GM18499 (cell line): ENCODE data around the gene PLIN5.

Experiments
- ATAC-seq: cut with Tn5 transposase; IDR thresholded peaks from one replicate; pipeline ENCODE4 v1.9.1; 2021; ENCODE audit warnings: moderate number of reproducible peaks; ENCODE audit not compliant: insufficient read depth, unreplicated experiment

PLIN5 gene

DNA sequence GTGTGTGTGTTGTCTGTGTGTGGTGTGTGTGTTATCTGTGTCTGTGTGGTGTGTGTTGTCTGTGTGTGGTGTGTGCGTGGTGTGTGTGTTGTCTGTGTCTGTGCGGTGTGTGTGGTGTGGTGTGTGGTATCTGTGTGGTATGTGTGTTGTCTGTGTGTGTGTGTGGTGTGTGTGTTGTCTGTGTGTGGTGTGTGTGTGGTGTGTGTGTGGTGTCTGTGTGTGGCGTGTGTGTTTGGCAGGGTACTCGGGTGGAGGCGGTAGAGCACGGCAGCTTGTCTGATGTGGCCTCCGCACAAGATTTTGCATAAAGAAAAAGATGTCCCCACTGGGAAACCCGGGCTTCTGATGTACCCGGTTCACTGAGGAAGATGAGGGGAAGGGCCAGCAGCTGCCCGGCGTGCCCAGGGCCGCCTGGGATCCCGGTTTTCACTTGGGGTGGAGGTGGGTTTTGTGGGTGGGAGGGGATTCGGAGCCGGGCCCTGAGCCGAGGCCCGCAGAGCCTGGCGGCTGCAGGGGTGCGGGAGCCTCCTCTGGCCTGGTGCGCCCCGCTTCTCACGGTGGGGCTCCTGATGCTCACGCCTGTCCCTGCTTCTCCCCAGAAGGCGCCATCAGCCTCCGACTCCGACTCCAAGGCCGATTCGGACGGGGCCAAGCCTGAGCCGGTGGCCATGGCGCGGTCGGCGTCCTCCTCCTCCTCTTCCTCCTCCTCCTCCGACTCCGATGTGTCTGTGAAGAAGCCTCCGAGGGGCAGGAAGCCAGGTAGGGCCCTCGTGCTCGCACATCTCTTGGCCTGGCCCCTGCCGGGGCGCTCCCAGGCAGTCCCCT lies 41.7 kb downstream of the PLIN5 start:
- no peak for ATAC-seq

GRCh38 chr19:4492337-4493103 lies 42.5 kb downstream of the PLIN5 start:
- no peak for ATAC-seq

DNA sequence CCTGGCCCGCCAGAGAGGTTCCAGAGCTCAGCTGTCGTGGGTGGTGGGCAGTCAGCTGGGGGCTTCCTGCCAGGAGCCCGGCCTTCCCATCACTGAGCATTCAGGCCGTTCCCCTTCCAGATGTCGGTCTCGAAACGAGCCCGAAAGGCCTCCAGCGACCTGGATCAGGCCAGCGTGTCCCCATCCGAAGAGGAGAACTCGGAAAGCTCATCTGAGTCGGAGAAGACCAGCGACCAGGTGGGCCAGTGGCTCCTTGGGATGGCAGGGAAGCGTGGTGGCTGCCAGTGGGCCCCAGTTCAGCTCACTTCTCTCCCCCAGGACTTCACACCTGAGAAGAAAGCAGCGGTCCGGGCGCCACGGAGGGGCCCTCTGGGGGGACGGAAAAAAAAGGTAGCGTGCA lies 43.6 kb downstream of the PLIN5 start:
- no peak for ATAC-seq

- no peak for ATAC-seq
These were observed 46.5 kb downstream of the PLIN5 start for GRCh38 chr19:4488496-4488895.

- no peak for ATAC-seq
These were observed 47.5 kb downstream of the PLIN5 start for GRCh38 chr19:4487572-4487971.

GRCh38 chr19:4483385-4483784 lies 51.6 kb downstream of the PLIN5 start:
- ATAC-seq = no peak

DNA sequence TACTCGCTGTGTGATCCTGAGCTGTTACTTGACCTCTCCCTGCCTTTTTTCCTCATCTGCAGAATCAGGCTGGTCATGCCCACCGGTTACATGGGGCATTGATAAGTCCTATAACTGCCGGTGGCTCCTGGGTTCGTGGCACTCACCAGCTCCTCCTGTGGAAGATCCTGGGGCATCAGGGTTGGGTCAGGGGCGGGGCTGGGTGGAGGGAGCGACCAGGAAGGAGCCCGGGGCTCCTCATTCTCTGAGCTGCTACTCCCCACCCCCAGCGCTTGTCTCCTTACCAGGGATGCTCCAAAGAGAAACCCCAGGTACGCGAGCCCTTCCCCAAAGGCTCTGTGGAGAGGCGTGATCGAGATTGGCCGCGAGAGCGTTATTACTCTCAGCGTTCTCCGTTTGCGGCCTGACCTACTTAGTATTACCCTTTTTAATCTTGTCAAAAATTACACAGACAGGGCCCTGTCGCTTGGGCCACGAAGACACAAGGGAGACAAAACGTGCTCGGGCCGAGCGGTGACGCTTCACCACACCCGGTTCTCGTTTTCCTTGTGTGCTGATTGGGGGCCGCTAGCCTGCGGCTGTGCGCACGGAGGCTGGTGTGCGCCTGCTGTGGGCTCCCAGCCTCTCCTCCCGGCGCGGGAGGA lies 52.2 kb downstream of the PLIN5 start:
- ATAC-seq = no peak

DNA sequence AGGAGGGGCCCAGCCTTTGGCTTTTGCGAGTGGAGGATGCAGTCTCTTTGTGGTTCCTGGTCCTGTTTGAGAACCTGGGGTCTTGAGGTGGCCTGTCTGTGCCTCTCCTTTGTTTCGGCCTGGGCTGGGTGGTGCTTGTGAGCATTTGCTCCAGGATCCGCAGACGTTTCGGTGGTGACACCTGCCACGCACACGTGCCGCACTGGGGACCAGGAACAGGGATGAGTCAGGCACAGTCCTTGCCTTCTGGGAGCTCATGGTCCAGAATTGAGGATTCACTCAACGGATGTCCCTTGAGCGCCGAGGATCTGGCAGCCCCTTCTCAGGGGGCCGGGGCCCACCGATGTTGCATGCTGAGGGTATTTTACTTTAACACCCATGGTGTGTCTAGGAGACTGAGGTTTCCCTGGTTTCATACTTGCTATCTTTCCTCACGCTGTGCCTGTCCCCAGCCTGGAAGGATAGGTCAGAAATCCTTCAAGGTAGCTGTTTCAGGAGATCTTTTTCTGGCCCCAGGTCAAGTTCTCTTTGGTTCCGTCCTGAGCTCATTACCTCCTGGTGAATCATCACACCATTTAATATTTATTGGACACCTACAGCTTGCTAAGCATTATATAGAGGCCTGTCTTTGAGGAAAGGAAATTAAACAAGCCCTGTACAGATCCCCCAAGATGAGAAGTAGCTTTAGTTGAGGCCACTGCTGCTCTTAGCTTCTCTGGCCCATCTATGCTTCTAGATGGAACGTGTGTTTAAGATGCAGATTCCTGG lies 57.8 kb downstream of the PLIN5 start:
- no peak for ATAC-seq

DNA sequence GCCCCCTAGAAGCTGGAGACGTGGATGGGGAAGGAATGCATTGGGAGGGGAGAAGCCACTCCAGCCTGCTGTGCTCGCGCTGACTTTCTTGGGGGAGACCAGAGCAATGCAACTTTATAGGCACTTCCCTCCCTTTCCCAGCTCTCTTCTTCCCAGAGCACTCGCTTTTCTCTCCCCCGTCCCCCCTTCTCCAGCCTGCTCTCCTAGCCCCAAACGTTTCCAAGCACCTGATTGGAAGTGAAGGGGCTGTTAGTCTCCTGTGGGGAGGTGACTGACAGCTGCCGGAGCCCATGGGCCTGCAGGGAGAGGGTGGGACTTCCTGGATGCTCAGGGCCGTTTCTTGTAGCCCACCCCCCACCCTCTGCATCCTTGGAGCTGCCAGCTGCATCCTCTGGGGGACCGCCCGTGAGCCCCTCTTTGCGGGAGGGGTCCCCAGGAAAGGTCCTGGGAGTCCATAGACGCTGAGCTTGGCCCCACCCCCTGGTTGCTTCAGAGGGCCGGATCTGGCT lies 60.5 kb downstream of the PLIN5 start:
- no peak for ATAC-seq

DNA sequence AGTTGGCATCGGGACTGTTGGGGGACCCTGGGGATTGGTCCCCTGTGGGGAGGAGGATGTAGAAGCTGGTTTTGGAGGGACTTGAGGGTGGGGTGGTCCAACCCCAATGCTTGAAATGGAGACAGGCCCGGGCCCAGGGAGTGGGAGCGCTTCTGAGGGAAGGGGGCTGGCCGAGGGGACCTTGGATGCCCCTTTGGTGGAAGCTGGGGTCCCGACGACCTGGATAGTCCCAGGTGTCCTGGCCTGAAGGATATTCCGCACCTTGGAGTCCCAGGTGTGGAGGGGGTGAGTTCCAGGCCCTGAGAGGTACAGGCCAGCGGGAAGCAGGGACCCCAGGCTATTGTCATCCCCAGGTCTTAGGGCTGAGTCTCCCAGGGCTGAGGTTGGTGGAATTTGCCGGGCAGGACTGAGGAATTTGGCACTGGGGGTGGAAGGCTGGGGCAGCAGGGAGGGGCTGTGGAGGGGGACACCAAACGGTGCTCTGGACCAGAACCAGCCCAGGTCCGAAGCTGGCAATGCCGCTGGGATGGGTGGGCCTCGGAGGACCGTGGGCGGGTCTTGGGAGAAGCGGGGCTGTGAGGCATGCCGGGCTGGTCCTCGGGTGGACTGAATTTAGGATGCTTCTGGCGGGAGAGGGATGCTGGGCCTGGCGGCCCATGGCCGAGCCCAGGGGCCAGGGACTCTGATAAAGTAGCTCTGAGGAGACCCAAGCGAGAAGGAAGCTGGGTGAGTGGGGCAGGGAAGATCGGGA lies 61.1 kb downstream of the PLIN5 start:
- ATAC-seq = no peak

GRCh38 chr19:4473011-4473762 lies 61.8 kb downstream of the PLIN5 start:
- ATAC-seq = no peak
